ENCODE measurements around the gene ARHGEF10L.

DNA sequence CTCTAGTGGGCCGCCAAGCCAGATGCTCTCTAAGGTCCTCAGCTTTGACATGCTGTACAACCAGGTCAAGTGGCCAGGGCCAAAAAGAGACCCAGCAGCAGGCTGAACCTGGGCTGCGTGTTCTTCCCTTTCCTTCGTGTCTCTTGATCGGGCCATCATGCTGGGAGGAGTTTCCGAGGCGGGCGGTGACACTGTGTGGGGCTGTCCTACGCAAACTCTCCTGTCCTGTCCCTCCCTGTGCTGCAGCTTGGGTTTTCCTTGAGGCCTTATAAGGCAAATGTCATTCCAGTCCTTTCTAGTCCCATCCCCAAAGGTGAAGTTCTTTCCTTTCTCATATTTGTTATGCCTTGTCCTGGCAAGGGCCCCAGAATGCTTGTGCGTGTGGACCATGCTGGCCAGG, 56.7 kb downstream of the ARHGEF10L start:
- TF ChIP-seq EZH2 (IDR thresholded peaks at IDR 0.05; ENCODE audit: low read depth), result no peak
- TF ChIP-seq, protein P1, sequence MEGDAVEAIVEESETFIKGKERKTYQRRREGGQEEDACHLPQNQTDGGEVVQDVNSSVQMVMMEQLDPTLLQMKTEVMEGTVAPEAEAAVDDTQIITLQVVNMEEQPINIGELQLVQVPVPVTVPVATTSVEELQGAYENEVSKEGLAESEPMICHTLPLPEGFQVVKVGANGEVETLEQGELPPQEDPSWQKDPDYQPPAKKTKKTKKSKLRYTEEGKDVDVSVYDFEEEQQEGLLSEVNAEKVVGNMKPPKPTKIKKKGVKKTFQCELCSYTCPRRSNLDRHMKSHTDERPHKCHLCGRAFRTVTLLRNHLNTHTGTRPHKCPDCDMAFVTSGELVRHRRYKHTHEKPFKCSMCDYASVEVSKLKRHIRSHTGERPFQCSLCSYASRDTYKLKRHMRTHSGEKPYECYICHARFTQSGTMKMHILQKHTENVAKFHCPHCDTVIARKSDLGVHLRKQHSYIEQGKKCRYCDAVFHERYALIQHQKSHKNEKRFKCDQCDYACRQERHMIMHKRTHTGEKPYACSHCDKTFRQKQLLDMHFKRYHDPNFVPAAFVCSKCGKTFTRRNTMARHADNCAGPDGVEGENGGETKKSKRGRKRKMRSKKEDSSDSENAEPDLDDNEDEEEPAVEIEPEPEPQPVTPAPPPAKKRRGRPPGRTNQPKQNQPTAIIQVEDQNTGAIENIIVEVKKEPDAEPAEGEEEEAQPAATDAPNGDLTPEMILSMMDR (conservative IDR thresholded peaks at IDR 0.05), result no peak
